Ammon's horn (tissue), 1 donor: Measurements from ENCODE around the gene DPH3.
"Not testable (repeated sequence)": the region's sequence is repeated elsewhere in the genome, so short reads cannot be mapped to it uniquely, and the experiment has no call there.

Source experiments
- DNase-seq: peaks from one replicate; pipeline ENCODE4 v3.0.0-alpha.2; 2016; ENCODE audit warnings: low spot score

Gene DPH3

DNA sequence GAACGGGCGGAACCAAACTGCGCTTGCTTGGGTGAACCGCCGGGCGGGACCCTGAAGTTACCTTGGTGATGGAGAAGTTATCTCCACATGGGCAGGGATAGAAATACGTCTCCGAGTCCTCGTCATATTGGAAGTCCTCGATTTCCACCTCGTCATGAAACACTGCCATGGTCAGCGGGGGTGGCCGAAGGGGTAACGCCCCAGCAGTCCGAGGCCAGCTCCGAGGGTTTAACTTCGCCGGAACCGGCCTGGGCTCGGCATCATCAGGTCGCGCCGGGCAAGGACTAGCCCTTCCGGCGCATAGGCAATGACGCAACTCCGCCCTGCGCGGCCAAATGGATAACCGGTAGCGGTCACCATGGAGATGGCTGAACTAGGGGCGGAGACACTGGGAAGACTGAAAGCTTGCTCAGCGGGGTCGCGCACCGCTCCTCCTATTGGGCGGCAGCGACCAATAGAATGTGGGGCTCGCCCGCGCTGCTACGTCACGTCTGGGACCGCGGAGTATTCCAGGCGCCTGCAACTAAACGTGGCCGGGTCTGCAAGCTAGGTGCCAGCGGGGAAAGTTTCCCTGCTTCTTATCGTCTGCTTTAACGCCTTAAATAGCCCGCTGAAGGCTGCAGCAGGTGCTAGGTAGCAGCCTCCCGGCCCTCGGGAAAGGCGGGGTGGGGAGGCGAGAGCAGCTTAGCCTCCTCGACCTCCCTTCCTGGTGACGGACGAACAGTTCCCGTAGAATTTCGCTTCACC is at the start of gene DPH3, which contains the start of gene OXNAD1:
Gene DPH3 (minus strand): TSS at position 236 of the 747 bp plus-strand sequence. CDS start 67 bp downstream, at position 169.
Gene OXNAD1 (plus strand): TSS at position 505 of the 747 bp plus-strand sequence. CDS start 5,741 bp downstream, outside the sequence.
- DNase-seq, result peak; percentile 100

GRCh38 chr3:16313886-16314645 is 49.3 kb upstream of the DPH3 start:
- no peak for DNase-seq

DNA sequence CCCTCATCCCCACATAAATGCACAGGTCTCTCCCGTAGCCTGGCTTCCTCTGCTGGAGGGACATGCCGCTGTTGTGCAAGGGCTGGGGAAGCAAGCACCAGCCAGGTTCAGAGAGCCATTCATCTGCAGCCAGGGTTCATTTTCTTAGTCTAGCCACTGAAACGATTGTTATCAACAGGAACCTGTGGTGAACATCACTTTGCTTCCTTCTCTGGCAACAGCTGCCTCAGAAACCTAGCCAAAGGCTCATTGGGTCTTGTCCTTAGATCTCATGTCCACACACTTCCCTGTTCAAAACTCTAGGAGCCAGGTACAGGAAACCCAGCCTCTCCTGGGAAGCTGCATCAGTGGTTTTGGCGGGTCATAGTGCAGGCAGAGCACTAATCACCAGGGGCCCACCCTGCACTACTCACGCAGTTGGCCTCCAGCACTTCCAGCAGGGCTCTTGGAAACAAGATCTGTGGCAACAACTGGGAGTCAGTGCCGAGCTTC is 47.3 kb upstream of the DPH3 start:
- no peak for DNase-seq

DNA sequence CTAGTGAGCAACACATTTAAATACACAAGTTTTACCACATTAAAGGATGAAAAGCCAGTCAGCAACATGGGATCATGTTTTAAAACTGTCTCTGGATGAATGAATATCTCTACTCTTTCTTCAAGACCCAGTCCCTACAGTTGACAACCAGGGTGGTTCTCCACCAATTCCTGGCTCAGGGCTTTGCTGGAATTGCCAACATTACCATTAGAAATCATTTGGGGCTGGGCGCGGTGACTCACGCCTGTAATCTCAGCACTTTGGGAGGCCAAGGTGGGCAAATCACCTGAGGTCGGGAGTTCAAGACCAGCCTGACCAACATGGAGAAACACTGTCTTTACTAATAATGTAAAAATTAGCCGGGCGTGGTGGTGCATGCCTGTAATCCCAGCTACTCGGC is 45.7 kb upstream of the DPH3 start:
- DNase-seq, result not testable (repeated sequence)

- no peak for DNase-seq
Measured at GRCh38 chr3:16309558-16309957, 44.8 kb upstream of the DPH3 start.

- no peak for DNase-seq
Measured at GRCh38 chr3:16308727-16309126, 44.0 kb upstream of the DPH3 start.

DNA sequence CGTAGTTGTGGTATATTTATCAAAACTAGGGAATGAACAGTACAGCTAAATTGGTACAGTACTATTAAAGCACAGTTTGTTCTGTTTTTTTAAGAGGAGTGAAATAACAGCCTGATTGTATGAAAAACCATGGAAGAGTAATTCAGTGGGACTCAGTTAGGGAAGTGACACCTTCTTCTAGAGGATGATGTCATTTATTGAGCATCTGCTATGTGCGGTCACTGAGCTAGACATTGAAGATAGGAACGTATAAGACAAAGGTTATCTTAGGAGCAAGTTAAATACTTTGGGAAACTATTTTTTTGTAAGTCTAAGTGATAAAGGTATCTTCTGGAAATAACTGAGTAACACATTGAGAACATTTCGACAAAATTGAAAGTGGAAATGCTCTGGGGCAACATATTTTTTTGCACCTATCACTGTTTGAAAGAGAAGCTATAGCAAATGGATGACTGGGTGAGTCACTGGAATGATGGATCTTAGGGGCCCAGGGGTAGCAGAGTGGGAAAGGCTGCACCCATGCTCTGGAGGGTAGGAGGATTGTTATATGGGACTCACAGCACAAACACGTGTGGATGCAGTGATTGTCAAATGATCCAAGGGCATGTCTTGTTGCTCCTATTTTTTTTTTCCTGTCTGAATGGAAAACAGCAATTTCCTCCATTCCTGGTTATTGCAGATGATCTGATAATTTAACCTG is 43.2 kb upstream of the DPH3 start:
- no peak for DNase-seq

- DNase-seq, result no peak
Measured at GRCh38 chr3:16305111-16305541, 40.4 kb upstream of the DPH3 start.

GRCh38 chr3:16304061-16305010 is 39.6 kb upstream of the DPH3 start:
- peak; percentile 73 for DNase-seq

- DNase-seq, result no peak
Measured at GRCh38 chr3:16303037-16303575, 38.4 kb upstream of the DPH3 start.

GRCh38 chr3:16302082-16302631 is 37.4 kb upstream of the DPH3 start:
- DNase-seq, result peak; percentile 34

GRCh38 chr3:16301507-16301906 is 36.8 kb upstream of the DPH3 start:
- DNase-seq, result no peak

DNA sequence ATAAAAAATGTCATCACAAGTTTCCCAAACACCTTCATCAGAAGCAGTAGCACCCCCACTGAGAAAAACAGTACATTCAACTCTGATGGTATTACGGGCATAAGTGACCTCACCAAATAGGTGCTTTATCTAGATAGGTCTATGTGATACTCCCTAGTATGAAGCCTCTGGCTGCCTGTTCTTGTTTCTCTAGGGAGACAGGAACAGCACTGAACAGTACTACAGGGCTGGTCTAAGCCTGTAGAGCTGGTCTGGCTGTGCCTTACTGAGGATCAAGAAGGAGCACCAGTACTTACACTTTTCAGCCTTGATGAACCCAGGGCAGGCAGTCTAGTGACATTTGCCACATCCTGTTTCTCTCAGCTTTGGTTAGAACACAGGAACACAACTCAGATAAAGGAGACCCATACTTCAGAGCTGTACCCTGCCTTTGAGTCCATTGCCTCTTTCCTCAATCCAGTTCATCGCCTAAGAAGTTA is 36.2 kb upstream of the DPH3 start:
- no peak for DNase-seq

- no peak for DNase-seq
Measured at GRCh38 chr3:16300307-16300706, 35.6 kb upstream of the DPH3 start.

DNA sequence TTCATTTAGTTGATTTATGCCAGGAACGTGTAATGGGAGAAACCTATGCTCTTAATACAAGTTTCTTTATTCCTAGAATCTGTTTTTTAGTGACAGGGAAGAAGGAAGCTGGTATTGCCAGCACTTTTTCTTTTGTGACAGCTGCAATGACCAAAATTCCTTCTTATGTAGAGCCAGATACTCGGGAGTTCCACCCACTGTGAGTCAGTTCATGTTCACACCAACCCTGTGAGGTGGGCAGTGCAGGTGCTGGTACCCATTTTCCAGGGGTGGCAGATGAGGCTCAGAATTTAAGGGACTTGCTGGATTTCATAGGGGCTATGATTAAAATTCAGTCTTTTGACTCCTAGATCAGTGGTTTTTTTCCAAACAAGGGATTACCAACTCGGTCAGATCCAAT is 35.0 kb upstream of the DPH3 start:
- no peak for DNase-seq

GRCh38 chr3:16298891-16299290 is 34.1 kb upstream of the DPH3 start:
- no peak for DNase-seq

GRCh38 chr3:16297997-16298885 is 33.5 kb upstream of the DPH3 start:
- no peak for DNase-seq

- DNase-seq, result no peak
Measured at GRCh38 chr3:16295298-16295890, 30.7 kb upstream of the DPH3 start.

DNA sequence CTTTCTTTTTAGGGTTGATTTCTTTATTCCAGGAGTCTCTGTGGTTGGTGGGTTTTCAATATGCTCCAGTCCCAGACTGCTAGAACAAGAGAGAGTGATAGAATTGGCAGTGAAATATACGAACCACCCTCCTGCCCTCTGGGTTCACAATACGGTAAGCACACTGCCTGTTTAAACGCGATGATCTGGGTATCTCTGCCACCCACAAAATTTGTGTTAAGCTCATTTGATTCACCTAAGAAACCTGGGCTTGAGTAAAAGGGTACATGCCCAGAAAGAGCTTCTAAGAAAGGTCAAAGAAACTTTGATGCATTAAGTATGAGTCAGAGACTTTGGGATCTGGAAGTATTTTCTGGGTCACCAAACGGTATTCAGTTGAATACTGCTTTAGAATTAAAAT is 30.1 kb upstream of the DPH3 start:
- DNase-seq, result no peak
